Keratinocyte (primary cell): ENCODE results near the gene AHNAK2. TPM values are rescaled to one million over a fixed set of nuclear protein-coding genes. Genes with fewer than 3 reads are reported as not detected.

Experiments
- DNase-seq: peaks from one replicate; pipeline ENCODE4 v3.0.0-alpha.2; 2011; ENCODE audit warnings: low read depth, missing footprints, low spot score
- FAIRE-seq: peaks from 2 replicates; lab custom pipeline; 2011; peaks lifted over from hg19 to GRCh38; lab: Jason Lieb, UNC
- H2AFZ ChIP-seq: 2 replicates; pipeline ENCODE4 v1.6.0; 2012; ENCODE audit warnings: low read length, control low read depth, inconsistent platforms; ENCODE audit not compliant: control insufficient read depth
- H3K27ac ChIP-seq: 2 replicates; pipeline ENCODE4 v1.5.1; 2011; ENCODE audit warnings: low read length; ENCODE audit not compliant: control insufficient read depth, insufficient read depth
- H3K27me3 ChIP-seq: 3 replicates; pipeline ENCODE4 v1.6.0; 2011; ENCODE audit warnings: low read length; ENCODE audit not compliant: control insufficient read depth, insufficient read depth; ENCODE audit errors: extremely low read depth
- H3K36me3 ChIP-seq, 2 experiments: 2 replicates in 1 of 2; 3 replicates in 1 of 2; pipeline ENCODE4 v1.5.1; 2011; ENCODE audit warnings: low read length in 2 of 2, mild to moderate bottlenecking in 1 of 2; ENCODE audit not compliant: control insufficient read depth in 2 of 2, insufficient read depth in 2 of 2; ENCODE audit errors: extremely low read depth in 1 of 2
- H3K4me1 ChIP-seq: 3 replicates; pipeline ENCODE4 v1.5.1; 2011; ENCODE audit warnings: low read length; ENCODE audit not compliant: control insufficient read depth, insufficient read depth; ENCODE audit errors: extremely low read depth
- H3K4me2 ChIP-seq: 3 replicates; pipeline ENCODE4 v1.6.0; 2011; ENCODE audit warnings: low read depth, low read length; ENCODE audit not compliant: control insufficient read depth, insufficient read depth; ENCODE audit errors: extremely low read depth
- H3K4me3 ChIP-seq, 3 experiments: fragments of 200-600 bp in 1 of 3; sonication (generic) in 1 of 3; 2 replicates in 2 of 3; 3 replicates in 1 of 3; pipeline ENCODE4 v1.5.1; 2011 to 2016; ENCODE audit warnings: low read length in 3 of 3, mild to moderate bottlenecking in 3 of 3, control low read depth in 2 of 3, inconsistent platforms in 1 of 3, low read depth in 1 of 3, mixed read lengths in 1 of 3, mixed run types in 1 of 3, moderate library complexity in 1 of 3; ENCODE audit not compliant: control insufficient read depth in 2 of 3, insufficient read depth in 2 of 3; ENCODE audit errors: extremely low read depth in 1 of 3
- H3K79me2 ChIP-seq: 2 replicates; pipeline ENCODE4 v1.6.0; 2012; ENCODE audit warnings: low read length; ENCODE audit not compliant: control insufficient read depth, insufficient read depth
- H3K9ac ChIP-seq: 3 replicates; pipeline ENCODE4 v1.6.0; 2011; ENCODE audit warnings: low read length; ENCODE audit not compliant: control insufficient read depth, insufficient read depth; ENCODE audit errors: extremely low read depth
- H3K9me1 ChIP-seq: 3 replicates; pipeline ENCODE4 v1.6.0; 2011; ENCODE audit warnings: low read length; ENCODE audit not compliant: control insufficient read depth, insufficient read depth; ENCODE audit errors: extremely low read depth
- H3K9me3 ChIP-seq: 2 replicates; pipeline ENCODE4 v1.5.1; 2012; ENCODE audit warnings: low read depth, low read length; ENCODE audit not compliant: control insufficient read depth
- H4K20me1 ChIP-seq: 3 replicates; pipeline ENCODE4 v1.6.0; 2011; ENCODE audit warnings: low read length; ENCODE audit not compliant: control insufficient read depth, insufficient read depth; ENCODE audit errors: extremely low read depth
- EZH2 ChIP-seq: IDR thresholded peaks from one replicate; pipeline ENCODE4 v1.6.1; 2012; ENCODE audit warnings: inconsistent platforms, mild to moderate bottlenecking, low read length, moderate library complexity
- dilution Hi-C: fragments of 300-500 bp; cut with MboI; formaldehyde crosslinking; loops from one replicate; pipeline ENCODE4 v1.7.0; 2020; ENCODE audit warnings: low sequenced_read_pairs; ENCODE audit not compliant: extremely low pct_ligation_motif_present
- polyA plus RNA-seq, 5 experiments: library from polyadenylated mRNA; depleted of rRNA in 3 of 5; stranded (reverse) in 3 of 5; stranded (forward) in 1 of 5; unstranded in 1 of 5; fragments of >200 nt; gene quantifications; 1 replicate in 1 of 5; 2 replicates in 3 of 5; 3 replicates in 1 of 5; pipeline versions ENCODE4 v1.2.1 to v1.2.3, GENCODE V29; 2011 to 2012; ENCODE audit warnings: missing spikeins in 2 of 5, low read depth in 1 of 5, low replicate concordance in 1 of 5
- TF ChIP-seq, protein P1 (sequence below), 3 experiments: IDR thresholded peaks in 1 of 3; conservative IDR thresholded peaks in 1 of 3; optimal IDR thresholded peaks in 1 of 3; 2 replicates in 2 of 3; 3 replicates in 1 of 3; pipeline versions ENCODE3 to v1.5.1; 2011; ENCODE audit warnings: low read length in 3 of 3, mild to moderate bottlenecking in 3 of 3, moderate library complexity in 2 of 3, control low read depth in 1 of 3, inconsistent platforms in 1 of 3; ENCODE audit not compliant: insufficient read depth in 2 of 3; ENCODE audit errors: extremely low read depth in 1 of 3

The AHNAK2 gene
- polyA plus RNA-seq, 1 donor (not counting 4 experiments of a cell fraction or from before 2014, with no cell fraction given): 164 TPM

- TF ChIP-seq, protein P1, sequence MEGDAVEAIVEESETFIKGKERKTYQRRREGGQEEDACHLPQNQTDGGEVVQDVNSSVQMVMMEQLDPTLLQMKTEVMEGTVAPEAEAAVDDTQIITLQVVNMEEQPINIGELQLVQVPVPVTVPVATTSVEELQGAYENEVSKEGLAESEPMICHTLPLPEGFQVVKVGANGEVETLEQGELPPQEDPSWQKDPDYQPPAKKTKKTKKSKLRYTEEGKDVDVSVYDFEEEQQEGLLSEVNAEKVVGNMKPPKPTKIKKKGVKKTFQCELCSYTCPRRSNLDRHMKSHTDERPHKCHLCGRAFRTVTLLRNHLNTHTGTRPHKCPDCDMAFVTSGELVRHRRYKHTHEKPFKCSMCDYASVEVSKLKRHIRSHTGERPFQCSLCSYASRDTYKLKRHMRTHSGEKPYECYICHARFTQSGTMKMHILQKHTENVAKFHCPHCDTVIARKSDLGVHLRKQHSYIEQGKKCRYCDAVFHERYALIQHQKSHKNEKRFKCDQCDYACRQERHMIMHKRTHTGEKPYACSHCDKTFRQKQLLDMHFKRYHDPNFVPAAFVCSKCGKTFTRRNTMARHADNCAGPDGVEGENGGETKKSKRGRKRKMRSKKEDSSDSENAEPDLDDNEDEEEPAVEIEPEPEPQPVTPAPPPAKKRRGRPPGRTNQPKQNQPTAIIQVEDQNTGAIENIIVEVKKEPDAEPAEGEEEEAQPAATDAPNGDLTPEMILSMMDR (optimal IDR thresholded peaks at IDR 0.05 in 1 of 3, IDR thresholded peaks at IDR 0.05 in 1 of 3, conservative IDR thresholded peaks at IDR 0.05 in 1 of 3; ENCODE audit: extremely low read depth in 1 of 3, insufficient read depth in 2 of 3, low read length in 3 of 3): no peak
- TF ChIP-seq EZH2: no peak
- no peak overlapping the region for H3K27ac ChIP-seq
- FAIRE-seq (no peak), DNase-seq (no peak)
- H3K9ac ChIP-seq: no peak overlapping the region
- H3K36me3 ChIP-seq: peaks cover 22 to 25% of the 10 kb centered on the region in 2 experiments
- dilution Hi-C loops: no loop called here
- H3K27me3 ChIP-seq: no peaks in the 10 kb centered on the region
- H4K20me1 ChIP-seq: peaks cover 3% of the 10 kb centered on the region
- no peak overlapping the region for H3K4me3 ChIP-seq
- H3K4me2 ChIP-seq: no peak overlapping the region
- H3K9me1 ChIP-seq: no peaks in the 10 kb centered on the region
- H3K4me1 ChIP-seq: peaks cover 3% of the 10 kb centered on the region
- no peaks in the 10 kb centered on the region for H3K9me3 ChIP-seq
- no peaks in the 10 kb centered on the region for H3K79me2 ChIP-seq
- H2AFZ ChIP-seq: no peak overlapping the region
Observed at GRCh38 chr14:104892531-104893434, 85.4 kb downstream of the AHNAK2 start.

DNA sequence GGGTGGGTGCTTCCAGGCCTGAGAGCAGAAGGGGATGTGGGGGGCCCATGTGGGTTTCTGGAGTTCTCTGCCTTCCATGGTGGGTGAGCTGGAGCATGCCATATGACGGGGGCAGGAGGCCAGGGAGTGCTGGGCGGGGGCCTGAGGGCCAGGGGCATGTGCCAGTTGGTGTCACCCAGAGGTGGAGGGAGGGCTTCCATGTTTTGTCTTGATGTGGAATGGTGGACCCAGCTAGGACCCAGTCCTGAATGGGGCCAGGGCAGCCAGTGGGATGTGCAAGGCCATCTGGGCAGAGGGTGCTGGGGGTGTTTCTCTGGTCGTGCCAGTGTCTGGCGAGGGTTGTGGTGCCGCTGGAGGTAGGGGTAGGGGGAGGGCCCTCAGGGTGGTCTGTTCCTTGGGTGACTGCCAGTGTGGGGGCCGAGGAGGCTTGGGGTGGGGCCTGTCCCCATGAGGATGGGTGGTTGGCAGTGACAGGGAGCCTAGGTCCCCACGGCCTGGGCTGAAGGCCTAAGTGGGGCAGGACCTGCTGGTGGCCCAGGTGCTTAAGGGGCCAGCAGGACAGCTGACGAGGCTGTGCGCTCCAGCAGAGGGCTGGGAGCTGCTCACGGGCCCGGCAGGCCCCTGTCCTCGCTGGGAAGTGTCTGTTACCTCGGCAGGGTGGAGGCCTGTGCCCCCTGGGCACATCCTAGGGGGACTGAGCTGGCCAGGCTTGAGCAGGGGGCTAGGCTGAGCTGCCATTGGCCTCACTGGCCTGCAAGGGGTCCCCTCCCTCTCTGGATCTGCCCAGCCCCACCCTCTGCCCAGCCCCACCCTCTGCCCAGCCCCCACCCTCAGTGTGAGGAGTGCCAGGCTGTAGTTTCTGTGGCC is 86.3 kb downstream of the AHNAK2 start:
- FAIRE-seq (no peak), DNase-seq (no peak)
- Histone ChIP-seq H2AFZ (no peak overlapping the region), H3K9me3 (no peaks in the 10 kb centered on the region), H3K9ac (no peak overlapping the region), H3K4me2 (no peak overlapping the region), H4K20me1 (peaks cover 3% of the 10 kb centered on the region), H3K27me3 (no peaks in the 10 kb centered on the region), H3K36me3 (peaks cover 27 to 30% of the 10 kb centered on the region in 2 experiments), H3K9me1 (no peaks in the 10 kb centered on the region), H3K79me2 (no peaks in the 10 kb centered on the region), H3K4me3 (no peak overlapping the region), H3K4me1 (peaks cover 3% of the 10 kb centered on the region), H3K27ac (no peak overlapping the region)
- TF ChIP-seq, protein P1 (optimal IDR thresholded peaks at IDR 0.05 in 1 of 3, IDR thresholded peaks at IDR 0.05 in 1 of 3, conservative IDR thresholded peaks at IDR 0.05 in 1 of 3; ENCODE audit: extremely low read depth in 1 of 3, insufficient read depth in 2 of 3, low read length in 3 of 3): no peak
- TF ChIP-seq EZH2: no peak
- dilution Hi-C loops: no loop called here
